ENCODE data around the gene MARCHF5.

The MARCHF5 gene
- 34.7 to 42.7 (median 38.8) reads per million in 3 experiments for total RNA-seq

GRCh38 chr10:92290837-92291615, at the start of gene MARCHF5, which contains the start of gene CPEB3:
Gene MARCHF5, plus strand, starts transcription at chr10:92291167. Its CDS starts 328 bp downstream, at chr10:92291495.
Gene CPEB3, minus strand, starts transcription at chr10:92291078. Its CDS starts 50,728 bp downstream, at chr10:92240350.
- peak; percentile 87 for DNase-seq

GRCh38 chr10:92241501-92241900, 49.5 kb upstream of the MARCHF5 start:
- no peak for DNase-seq

GRCh38 chr10:92242380-92242779, 48.6 kb upstream of the MARCHF5 start:
- no peak for DNase-seq

- DNase-seq: peak; percentile 13
Observed at GRCh38 chr10:92242910-92243671, 47.9 kb upstream of the MARCHF5 start.

- no peak for DNase-seq
Observed at GRCh38 chr10:92244796-92245195, 46.2 kb upstream of the MARCHF5 start.

GRCh38 chr10:92248566-92248965, 42.4 kb upstream of the MARCHF5 start:
- DNase-seq: no peak

GRCh38 chr10:92263396-92263795, 27.6 kb upstream of the MARCHF5 start:
- no peak for DNase-seq

GRCh38 chr10:92264249-92264648, 26.7 kb upstream of the MARCHF5 start:
- DNase-seq: no peak

- DNase-seq: no peak
Observed at GRCh38 chr10:92265687-92266258, 25.2 kb upstream of the MARCHF5 start.

- no peak for DNase-seq
Observed at GRCh38 chr10:92267343-92267742, 23.6 kb upstream of the MARCHF5 start.

- no peak for DNase-seq
Observed at GRCh38 chr10:92268748-92269147, 22.2 kb upstream of the MARCHF5 start.

- no peak for DNase-seq
Observed at GRCh38 chr10:92274071-92274470, 16.9 kb upstream of the MARCHF5 start.

GRCh38 chr10:92278996-92279696, 11.8 kb upstream of the MARCHF5 start:
- DNase-seq: no peak

- DNase-seq: no peak
Observed at GRCh38 chr10:92284112-92284704, 6.8 kb upstream of the MARCHF5 start.

GRCh38 chr10:92290076-92290836, 711 bp upstream of the MARCHF5 start:
- DNase-seq: peak; percentile 25

- no peak for DNase-seq
Observed at GRCh38 chr10:92291616-92291865, 574 bp downstream of the MARCHF5 start.

- DNase-seq: peak; percentile 20
Observed at GRCh38 chr10:92291921-92292845, 1.2 kb downstream of the MARCHF5 start.

GRCh38 chr10:92298487-92298886, 7.5 kb downstream of the MARCHF5 start:
- DNase-seq: no peak

GRCh38 chr10:92303096-92303495, 12.1 kb downstream of the MARCHF5 start:
- no peak for DNase-seq

- DNase-seq: no peak
Observed at GRCh38 chr10:92304061-92304460, 13.1 kb downstream of the MARCHF5 start.

All from central memory CD4-positive, alpha-beta T cell (primary cell).